Transverse colon (tissue), 3 donors: ENCODE measurements around the gene ENOX1.

ENCODE experiments used
- CTCF ChIP-seq, 5 experiments: fragments of 200-600 bp in 3 of 5; fragments of 450-650 bp in 2 of 5; sonication (generic) in 3 of 5; IDR thresholded peaks; 1 replicate in 2 of 5; 2 replicates in 3 of 5; pipeline ENCODE4 v1.5.1; 2016 to 2017; ENCODE audit warnings: antibody characterized with exemption in 5 of 5, inconsistent platforms in 3 of 5, mild to moderate bottlenecking in 2 of 5, moderate library complexity in 1 of 5
- EP300 ChIP-seq: sonication (generic); formaldehyde crosslinking; IDR thresholded peaks from one replicate; pipeline ENCODE4 v1.6.1; 2017; ENCODE audit warnings: antibody characterized with exemption, low read depth
- POLR2A ChIP-seq: fragments of 450-650 bp; IDR thresholded peaks from one replicate; pipeline ENCODE4 v1.6.1; 2016; ENCODE audit warnings: antibody characterized with exemption, mild to moderate bottlenecking, moderate library complexity

GRCh38 chr13:43688227-43688907 lies 98.4 kb downstream of the ENOX1 start:
- TF ChIP-seq POLR2A = no peak
- no peak for TF ChIP-seq CTCF (IDR thresholded peaks at IDR 0.05)
- TF ChIP-seq EP300 = no peak
